Gastroesophageal sphincter (tissue), 3 donors: ENCODE results near the gene CNTNAP2.

ENCODE experiments used
- EP300 ChIP-seq: sonication (generic); formaldehyde crosslinking; IDR thresholded peaks from one replicate; pipeline ENCODE4 v1.6.1; 2017; ENCODE audit warnings: antibody characterized with exemption, mild to moderate bottlenecking
- POLR2A ChIP-seq, 2 donors: fragments of 450-650 bp; IDR thresholded peaks; one replicate each; pipeline ENCODE4 v1.6.1; 2017; ENCODE audit warnings: antibody characterized with exemption in 2 of 2, mild to moderate bottlenecking in 2 of 2, moderate library complexity in 1 of 2
- POLR2AphosphoS5 ChIP-seq: sonication (generic); formaldehyde crosslinking; IDR thresholded peaks from one replicate; pipeline ENCODE4 v1.6.1; 2017; ENCODE audit warnings: antibody characterized with exemption
- TF ChIP-seq, protein P1 (sequence below), 4 experiments: fragments of 200-600 bp in 2 of 4; fragments of 450-650 bp in 2 of 4; sonication (generic) in 1 of 4; IDR thresholded peaks; one replicate each; pipeline ENCODE4 v1.5.1; 2017 to 2019; ENCODE audit warnings: antibody characterized with exemption in 4 of 4, mild to moderate bottlenecking in 2 of 4, moderate library complexity in 2 of 4

DNA sequence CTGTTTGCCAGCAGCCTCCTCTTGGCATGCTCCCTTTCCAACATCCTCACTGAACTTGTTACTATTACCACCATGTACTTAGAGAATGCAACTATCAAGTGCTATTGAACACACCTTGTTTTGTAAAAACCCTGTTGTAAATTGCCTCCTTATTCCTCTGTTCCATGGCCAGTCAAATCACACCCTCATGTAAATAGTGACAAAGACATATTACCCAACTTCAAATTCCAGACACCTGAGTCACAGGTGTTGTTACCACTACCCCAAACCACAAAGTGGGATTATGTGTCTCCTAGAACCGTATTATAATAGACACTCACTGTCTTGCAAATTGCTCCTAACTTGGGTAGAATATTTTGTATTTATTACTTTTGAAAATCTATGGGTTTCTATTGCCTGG, 2210.8 kb downstream of the CNTNAP2 start:
- TF ChIP-seq, protein P1, sequence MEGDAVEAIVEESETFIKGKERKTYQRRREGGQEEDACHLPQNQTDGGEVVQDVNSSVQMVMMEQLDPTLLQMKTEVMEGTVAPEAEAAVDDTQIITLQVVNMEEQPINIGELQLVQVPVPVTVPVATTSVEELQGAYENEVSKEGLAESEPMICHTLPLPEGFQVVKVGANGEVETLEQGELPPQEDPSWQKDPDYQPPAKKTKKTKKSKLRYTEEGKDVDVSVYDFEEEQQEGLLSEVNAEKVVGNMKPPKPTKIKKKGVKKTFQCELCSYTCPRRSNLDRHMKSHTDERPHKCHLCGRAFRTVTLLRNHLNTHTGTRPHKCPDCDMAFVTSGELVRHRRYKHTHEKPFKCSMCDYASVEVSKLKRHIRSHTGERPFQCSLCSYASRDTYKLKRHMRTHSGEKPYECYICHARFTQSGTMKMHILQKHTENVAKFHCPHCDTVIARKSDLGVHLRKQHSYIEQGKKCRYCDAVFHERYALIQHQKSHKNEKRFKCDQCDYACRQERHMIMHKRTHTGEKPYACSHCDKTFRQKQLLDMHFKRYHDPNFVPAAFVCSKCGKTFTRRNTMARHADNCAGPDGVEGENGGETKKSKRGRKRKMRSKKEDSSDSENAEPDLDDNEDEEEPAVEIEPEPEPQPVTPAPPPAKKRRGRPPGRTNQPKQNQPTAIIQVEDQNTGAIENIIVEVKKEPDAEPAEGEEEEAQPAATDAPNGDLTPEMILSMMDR (IDR thresholded peaks at IDR 0.05) = no peak
- TF ChIP-seq POLR2A (IDR thresholded peaks at IDR 0.05) (no peak), EP300 (no peak), POLR2AphosphoS5 (no peak)
